ENCODE results near the gene RASGRF2.

The RASGRF2 gene

GRCh38 chr5:81180780-81181460, 220.8 kb downstream of the RASGRF2 start:
- no peak for DNase-seq

GRCh38 chr5:81181576-81182316, 221.6 kb downstream of the RASGRF2 start:
- DNase-seq: peak in 1 of 2 experiments; percentile 3

- no peak for DNase-seq
Measured at GRCh38 chr5:81182396-81183390, 222.5 kb downstream of the RASGRF2 start.

GRCh38 chr5:81183811-81184748, 223.9 kb downstream of the RASGRF2 start:
- DNase-seq: no peak

- no peak for DNase-seq
Measured at GRCh38 chr5:81184749-81185110, 224.6 kb downstream of the RASGRF2 start.

DNA sequence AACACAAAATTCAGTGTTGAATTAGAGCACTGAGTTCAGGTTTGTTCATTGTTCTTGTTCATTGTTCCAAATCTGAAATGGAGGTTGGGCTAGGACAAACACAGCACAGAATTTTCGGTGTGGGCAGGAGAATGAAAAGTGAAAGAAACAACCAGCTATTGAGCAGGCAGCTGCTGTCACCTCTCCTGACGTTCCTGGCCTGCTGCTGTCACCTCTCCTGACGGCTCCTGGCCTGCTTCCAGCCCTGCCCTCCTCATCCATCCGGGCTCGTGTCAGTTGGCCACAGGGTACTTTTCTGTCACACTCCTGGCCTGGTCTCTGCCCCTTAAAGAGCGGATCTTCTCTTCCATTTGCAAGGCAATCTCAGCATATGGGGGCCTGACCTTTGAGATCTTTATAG, 227.7 kb downstream of the RASGRF2 start:
- no peak for DNase-seq

GRCh38 chr5:81188962-81189361, 228.8 kb downstream of the RASGRF2 start:
- DNase-seq: no peak

- no peak for DNase-seq
Measured at GRCh38 chr5:81189875-81190498, 229.8 kb downstream of the RASGRF2 start.

DNA sequence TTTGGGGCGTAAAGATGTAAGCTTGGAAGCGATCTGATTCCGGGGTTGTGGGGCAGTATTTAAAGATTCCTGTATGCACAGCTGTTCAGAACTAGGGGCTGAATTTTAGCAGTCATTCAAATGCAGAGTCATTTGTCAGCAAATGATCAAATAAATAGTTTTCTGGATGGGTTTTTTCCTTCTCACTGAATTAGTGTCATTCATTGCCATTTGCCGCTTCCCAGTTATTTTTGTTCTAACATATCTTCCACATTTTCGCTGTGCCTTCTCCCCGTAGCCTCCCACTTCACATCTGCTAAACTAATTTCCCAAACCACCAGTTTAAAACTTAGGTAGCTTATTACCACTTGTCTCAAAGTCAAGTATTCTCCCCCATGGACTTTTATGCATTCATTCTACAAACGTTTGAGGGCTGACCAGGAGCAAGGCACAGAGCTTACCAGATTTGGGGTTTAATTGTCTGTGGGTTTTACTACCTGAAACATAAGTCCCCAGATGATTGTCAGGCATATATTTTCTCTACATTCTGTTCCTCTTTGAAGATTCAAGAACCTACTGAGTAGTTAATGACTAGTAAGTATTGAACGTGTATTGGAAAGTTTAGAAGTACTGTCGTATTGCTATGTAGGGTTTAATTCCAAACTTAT, 231.7 kb downstream of the RASGRF2 start:
- DNase-seq: no peak

GRCh38 chr5:81192373-81192750, 232.2 kb downstream of the RASGRF2 start:
- DNase-seq: no peak

GRCh38 chr5:81194633-81195334, 234.6 kb downstream of the RASGRF2 start:
- peak; percentile 18 to 79 for DNase-seq

GRCh38 chr5:81195335-81195929, 235.3 kb downstream of the RASGRF2 start:
- DNase-seq: no peak

- DNase-seq: no peak
Measured at GRCh38 chr5:81202655-81203054, 242.5 kb downstream of the RASGRF2 start.

GRCh38 chr5:81203729-81204128, 243.6 kb downstream of the RASGRF2 start:
- no peak for DNase-seq

- no peak for DNase-seq
Measured at GRCh38 chr5:81204205-81204604, 244.0 kb downstream of the RASGRF2 start.

DNA sequence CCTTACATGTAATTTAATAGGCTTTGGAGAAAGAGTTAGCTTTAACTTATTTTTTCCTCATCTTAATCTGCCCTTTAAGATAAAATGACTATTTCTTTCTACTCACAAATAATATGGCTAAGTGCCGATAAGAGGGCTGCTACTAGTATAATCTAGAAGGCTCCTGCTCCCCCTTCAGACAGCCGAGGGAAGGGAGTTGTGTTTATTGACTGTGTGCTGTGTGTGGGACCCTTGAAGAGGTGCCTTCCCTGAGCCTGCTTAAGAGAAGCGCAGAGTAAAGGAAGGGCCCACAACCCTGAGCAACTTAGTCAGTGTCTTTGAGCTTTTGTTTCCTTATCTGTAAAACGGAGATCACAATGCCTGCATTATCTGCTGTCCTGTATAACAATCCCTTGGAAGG, 244.9 kb downstream of the RASGRF2 start:
- no peak for DNase-seq

DNA sequence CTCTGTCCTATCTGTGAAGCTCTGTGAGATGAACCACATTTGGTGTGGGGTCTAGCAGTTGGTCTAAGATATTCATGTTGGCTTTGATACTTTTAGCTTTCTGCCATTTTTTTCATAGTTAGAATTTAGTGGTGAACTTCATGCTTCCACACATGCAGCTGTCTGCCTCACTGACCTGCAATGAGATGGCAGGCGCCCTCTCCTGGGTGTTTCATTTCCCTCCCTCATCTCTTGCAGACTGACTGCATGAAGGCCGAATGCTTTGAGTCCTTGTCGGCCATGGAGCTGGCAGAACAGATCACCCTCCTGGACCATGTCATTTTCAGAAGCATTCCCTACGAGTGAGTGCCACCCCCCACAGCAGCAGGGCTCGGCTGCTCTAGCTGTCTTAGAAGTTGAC, 246.8 kb downstream of the RASGRF2 start:
- no peak for DNase-seq

DNA sequence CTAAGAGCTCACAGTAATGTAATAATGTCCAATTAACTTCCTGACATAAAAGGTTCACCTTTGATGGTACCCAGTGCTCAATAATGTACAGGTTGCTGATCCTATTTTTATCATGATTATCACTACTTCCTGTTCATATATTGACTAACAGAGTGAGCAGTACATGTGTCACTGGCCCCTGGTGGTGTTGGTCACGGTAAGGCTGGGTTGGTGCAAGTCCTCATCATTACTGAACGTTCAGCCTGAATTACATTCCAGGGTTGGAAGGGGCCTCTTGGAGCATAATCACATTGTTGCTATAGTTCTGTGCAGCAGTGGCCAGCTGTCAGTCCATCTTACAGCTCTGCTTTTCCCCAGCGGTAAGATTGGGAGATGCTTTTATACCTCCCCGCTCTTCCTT, 248.7 kb downstream of the RASGRF2 start:
- DNase-seq: no peak

- no peak for DNase-seq
Measured at GRCh38 chr5:81209386-81209785, 249.2 kb downstream of the RASGRF2 start.

GRCh38 chr5:81209869-81210493, 249.8 kb downstream of the RASGRF2 start:
- no peak for DNase-seq
